GM23338 (cell line): ENCODE data around the gene ST6GALNAC1. TPM values are rescaled to one million over a fixed set of nuclear protein-coding genes. Genes with fewer than 3 reads are reported as not detected.

Source experiments
- CTCF ChIP-seq, 2 experiments: fragments of 200-600 bp in 1 of 2; sonication (generic) in 1 of 2; conservative IDR thresholded peaks; 2 replicates each; pipeline versions ENCODE4 v1.5.1 to v1.6.1; 2016 to 2017; ENCODE audit warnings: antibody characterized with exemption in 2 of 2, low read depth in 2 of 2, mild to moderate bottlenecking in 2 of 2, moderate library complexity in 1 of 2
- ETS1 ChIP-seq: IDR thresholded peaks from 2 replicates; pipeline ENCODE4 v1.6.1; 2016; ENCODE audit warnings: antibody characterized with exemption
- POLR2AphosphoS5 ChIP-seq: IDR thresholded peaks from 2 replicates; pipeline ENCODE4 v1.6.1; 2016; ENCODE audit warnings: antibody characterized with exemption, low read depth
- REST ChIP-seq: IDR thresholded peaks from one replicate; pipeline ENCODE4 v1.6.1; 2018; ENCODE audit warnings: antibody characterized with exemption; ENCODE audit not compliant: unreplicated experiment
- polyA plus RNA-seq: library from polyadenylated mRNA; unstranded; fragments of >200 nt; fragmentation: Nextera tagmentation; extraction: Ambion mirVana; gene quantifications from 2 replicates; pipeline ENCODE4 v1.2.1, GENCODE V29; 2016
- small RNA-seq: library from RNA; depleted of rRNA; stranded (forward); fragments of <200 nt; gene quantifications from one replicate; pipeline ENCODE3, GENCODE V24; 2014; ENCODE audit warnings: low replicate concordance
- total RNA-seq: library from RNA; depleted of rRNA; stranded (reverse); fragments of >200 nt; shearing (Covaris generic); gene quantifications from 2 replicates; pipeline ENCODE4 v1.2.3, GENCODE V29; 2014; rRNA removed

The ST6GALNAC1 gene
- total and polyA plus RNA-seq, 2 experiments from 2014 or later: not detected

- TF ChIP-seq REST: no peak
- no peak for TF ChIP-seq POLR2AphosphoS5
- no peak for TF ChIP-seq CTCF (conservative IDR thresholded peaks at IDR 0.05; ENCODE audit: low read depth in 2 of 2)
- TF ChIP-seq ETS1: no peak
Observed at GRCh38 chr17:76575570-76575969, 68.0 kb downstream of the ST6GALNAC1 start (continued).

Small RNA genes lying within 50 kb of the gene (small RNA-seq; reads per million reads assigned to genes)
- gene AC015802.2 (not detected), gene RNU6-227P (not detected)

Other genes starting within 250 kb of the ST6GALNAC1 start
- gene UBE2O, start 190.6 kb downstream of the ST6GALNAC1 start, total RNA-seq: 73.7 and 79.4 TPM in 2 replicates
- gene UBE2O, start 190.6 kb downstream of the ST6GALNAC1 start, polyA plus RNA-seq: 30.4 and 30.9 TPM in 2 replicates
- gene AANAT, start 176.2 kb downstream of the ST6GALNAC1 start, total RNA-seq: 0.28 and 1.3 TPM in 2 replicates
- 0.73 and 1.0 TPM in 2 replicates for gene AANAT, start 176.2 kb downstream of the ST6GALNAC1 start, polyA plus RNA-seq
- gene RHBDF2, start 142.3 kb downstream of the ST6GALNAC1 start, total RNA-seq: 19.5 and 29.5 TPM in 2 replicates
- 9.4 and 10.5 TPM in 2 replicates for gene RHBDF2, start 142.3 kb downstream of the ST6GALNAC1 start, polyA plus RNA-seq
- 1.7 and 2.1 TPM in 2 replicates for gene CYGB, start 106.0 kb downstream of the ST6GALNAC1 start, total RNA-seq
- 0.85 and 1.2 TPM in 2 replicates for gene CYGB, start 106.0 kb downstream of the ST6GALNAC1 start, polyA plus RNA-seq
- 0.38 and 0.50 TPM in 2 replicates for gene PRCD, start 103.7 kb downstream of the ST6GALNAC1 start, total RNA-seq
- 1.6 and 2.5 TPM in 2 replicates for gene PRCD, start 103.7 kb downstream of the ST6GALNAC1 start, polyA plus RNA-seq
- 0.31 TPM in 1 of 2 replicates, not detected in the other for gene ST6GALNAC2, start 57.9 kb downstream of the ST6GALNAC1 start, total RNA-seq
- not detected in 2 replicates for gene ST6GALNAC2, start 57.9 kb downstream of the ST6GALNAC1 start, polyA plus RNA-seq
- 29.2 and 46.6 TPM in 2 replicates for gene MXRA7, start 67.2 kb upstream of the ST6GALNAC1 start, total RNA-seq
- 11.4 and 12.1 TPM in 2 replicates for gene MXRA7, start 67.2 kb upstream of the ST6GALNAC1 start, polyA plus RNA-seq
- 11.3 and 12.8 TPM in 2 replicates for gene JMJD6, start 82.8 kb upstream of the ST6GALNAC1 start, total RNA-seq
- 11.4 and 12.7 TPM in 2 replicates for gene JMJD6, start 82.8 kb upstream of the ST6GALNAC1 start, polyA plus RNA-seq
- gene METTL23, start 83.1 kb upstream of the ST6GALNAC1 start, total RNA-seq: 41.6 and 43.2 TPM in 2 replicates
- 51.6 and 55.9 TPM in 2 replicates for gene METTL23, start 83.1 kb upstream of the ST6GALNAC1 start, polyA plus RNA-seq
- gene SRSF2, start 93.6 kb upstream of the ST6GALNAC1 start, total RNA-seq: 524 and 547 TPM in 2 replicates
- gene SRSF2, start 93.6 kb upstream of the ST6GALNAC1 start, polyA plus RNA-seq: 305 and 317 TPM in 2 replicates
- gene MFSD11, start 94.4 kb upstream of the ST6GALNAC1 start, total RNA-seq: 25.5 and 35.3 TPM in 2 replicates
- 9.3 and 10.2 TPM in 2 replicates for gene MFSD11, start 94.4 kb upstream of the ST6GALNAC1 start, polyA plus RNA-seq
- gene MGAT5B, start 224.6 kb upstream of the ST6GALNAC1 start, total RNA-seq: 8.2 and 10.0 TPM in 2 replicates
- gene MGAT5B, start 224.6 kb upstream of the ST6GALNAC1 start, polyA plus RNA-seq: 1.6 and 2.1 TPM in 2 replicates